ENCODE results near the gene EN2. TPM values are rescaled to one million over a fixed set of nuclear protein-coding genes. Genes with fewer than 3 reads are reported as not detected.

EN2 gene
- total and polyA plus RNA-seq, 2 of the 13 experiments (the other 11 are each of a cell fraction or from before 2014, with no cell fraction given), result not detected

GRCh38 chr7:155507576-155507975 is 49.6 kb downstream of the EN2 start (continued):
- TF ChIP-seq, protein P1, sequence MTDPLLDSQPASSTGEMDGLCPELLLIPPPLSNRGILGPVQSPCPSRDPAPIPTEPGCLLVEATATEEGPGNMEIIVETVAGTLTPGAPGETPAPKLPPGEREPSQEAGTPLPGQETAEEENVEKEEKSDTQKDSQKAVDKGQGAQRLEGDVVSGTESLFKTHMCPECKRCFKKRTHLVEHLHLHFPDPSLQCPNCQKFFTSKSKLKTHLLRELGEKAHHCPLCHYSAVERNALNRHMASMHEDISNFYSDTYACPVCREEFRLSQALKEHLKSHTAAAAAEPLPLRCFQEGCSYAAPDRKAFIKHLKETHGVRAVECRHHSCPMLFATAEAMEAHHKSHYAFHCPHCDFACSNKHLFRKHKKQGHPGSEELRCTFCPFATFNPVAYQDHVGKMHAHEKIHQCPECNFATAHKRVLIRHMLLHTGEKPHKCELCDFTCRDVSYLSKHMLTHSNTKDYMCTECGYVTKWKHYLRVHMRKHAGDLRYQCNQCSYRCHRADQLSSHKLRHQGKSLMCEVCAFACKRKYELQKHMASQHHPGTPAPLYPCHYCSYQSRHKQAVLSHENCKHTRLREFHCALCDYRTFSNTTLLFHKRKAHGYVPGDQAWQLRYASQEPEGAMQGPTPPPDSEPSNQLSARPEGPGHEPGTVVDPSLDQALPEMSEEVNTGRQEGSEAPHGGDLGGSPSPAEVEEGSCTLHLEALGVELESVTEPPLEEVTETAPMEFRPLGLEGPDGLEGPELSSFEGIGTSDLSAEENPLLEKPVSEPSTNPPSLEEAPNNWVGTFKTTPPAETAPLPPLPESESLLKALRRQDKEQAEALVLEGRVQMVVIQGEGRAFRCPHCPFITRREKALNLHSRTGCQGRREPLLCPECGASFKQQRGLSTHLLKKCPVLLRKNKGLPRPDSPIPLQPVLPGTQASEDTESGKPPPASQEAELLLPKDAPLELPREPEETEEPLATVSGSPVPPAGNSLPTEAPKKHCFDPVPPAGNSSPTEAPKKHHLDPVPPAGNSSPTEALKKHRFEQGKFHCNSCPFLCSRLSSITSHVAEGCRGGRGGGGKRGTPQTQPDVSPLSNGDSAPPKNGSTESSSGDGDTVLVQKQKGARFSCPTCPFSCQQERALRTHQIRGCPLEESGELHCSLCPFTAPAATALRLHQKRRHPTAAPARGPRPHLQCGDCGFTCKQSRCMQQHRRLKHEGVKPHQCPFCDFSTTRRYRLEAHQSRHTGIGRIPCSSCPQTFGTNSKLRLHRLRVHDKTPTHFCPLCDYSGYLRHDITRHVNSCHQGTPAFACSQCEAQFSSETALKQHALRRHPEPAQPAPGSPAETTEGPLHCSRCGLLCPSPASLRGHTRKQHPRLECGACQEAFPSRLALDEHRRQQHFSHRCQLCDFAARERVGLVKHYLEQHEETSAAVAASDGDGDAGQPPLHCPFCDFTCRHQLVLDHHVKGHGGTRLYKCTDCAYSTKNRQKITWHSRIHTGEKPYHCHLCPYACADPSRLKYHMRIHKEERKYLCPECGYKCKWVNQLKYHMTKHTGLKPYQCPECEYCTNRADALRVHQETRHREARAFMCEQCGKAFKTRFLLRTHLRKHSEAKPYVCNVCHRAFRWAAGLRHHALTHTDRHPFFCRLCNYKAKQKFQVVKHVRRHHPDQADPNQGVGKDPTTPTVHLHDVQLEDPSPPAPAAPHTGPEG (CRISPR knock-in tag; IDR thresholded peaks at IDR 0.05), result no peak
- TF ChIP-seq, protein P2, sequence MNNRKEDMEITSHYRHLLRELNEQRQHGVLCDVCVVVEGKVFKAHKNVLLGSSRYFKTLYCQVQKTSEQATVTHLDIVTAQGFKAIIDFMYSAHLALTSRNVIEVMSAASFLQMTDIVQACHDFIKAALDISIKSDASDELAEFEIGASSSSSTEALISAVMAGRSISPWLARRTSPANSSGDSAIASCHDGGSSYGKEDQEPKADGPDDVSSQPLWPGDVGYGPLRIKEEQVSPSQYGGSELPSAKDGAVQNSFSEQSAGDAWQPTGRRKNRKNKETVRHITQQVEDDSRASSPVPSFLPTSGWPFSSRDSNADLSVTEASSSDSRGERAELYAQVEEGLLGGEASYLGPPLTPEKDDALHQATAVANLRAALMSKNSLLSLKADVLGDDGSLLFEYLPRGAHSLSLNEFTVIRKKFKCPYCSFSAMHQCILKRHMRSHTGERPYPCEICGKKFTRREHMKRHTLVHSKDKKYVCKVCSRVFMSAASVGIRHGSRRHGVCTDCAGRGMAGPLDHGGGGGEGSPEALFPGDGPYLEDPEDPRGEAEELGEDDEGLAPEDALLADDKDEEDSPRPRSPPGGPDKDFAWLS (CRISPR knock-in tag; IDR thresholded peaks at IDR 0.05; ENCODE audit: borderline replicate concordance), result no peak
- TF ChIP-seq YY1 (IDR thresholded peaks at IDR 0.05; ENCODE audit: insufficient read depth, insufficient replicate concordance, low read depth, low read length), result no peak
- TF ChIP-seq ZNF354B (CRISPR knock-in tag; IDR thresholded peaks at IDR 0.05), result no peak

All from HepG2 (cell line).